HepG2 (cell line): ENCODE data around the gene TRMT112. TPM values are rescaled to one million over a fixed set of nuclear protein-coding genes. Genes with fewer than 3 reads are reported as not detected.
A peak's percentile ranks its signal among the peaks of the same experiment; 100 is the strongest.

ENCODE experiments used
- CHD4 ChIP-seq: fragments of 200-600 bp; sonication (generic); IDR thresholded peaks from 2 replicates; pipeline ENCODE4 v1.7.0; 2017; ENCODE audit warnings: mild to moderate bottlenecking, low read length, borderline replicate concordance
- GPN1 ChIP-seq: sonication (generic); formaldehyde crosslinking; IDR thresholded peaks from 2 replicates; pipeline ENCODE4 v1.5.1; 2020; ENCODE audit warnings: missing genetic modification reagents, borderline replicate concordance
- HDAC2 ChIP-seq: sonication (generic); formaldehyde crosslinking; IDR thresholded peaks from 2 replicates; pipeline ENCODE4 v1.4.0; 2020; ENCODE audit warnings: missing genetic modification reagents
- HNRNPL ChIP-seq: fragments of 200-400 bp; formaldehyde crosslinking; IDR thresholded peaks from 2 replicates; pipeline ENCODE4 v1.6.1; 2017; ENCODE audit warnings: mild to moderate bottlenecking, low read depth, low read length
- HOXA3 ChIP-seq: sonication (generic); formaldehyde crosslinking; IDR thresholded peaks from 2 replicates; pipeline ENCODE4 v1.5.0; 2020; ENCODE audit warnings: missing genetic modification reagents
- KDM1A ChIP-seq: IDR thresholded peaks from 2 replicates; pipeline ENCODE4 v1.6.1; 2016; ENCODE audit warnings: missing compliant biosample characterization
- REPIN1 ChIP-seq: sonication (generic); formaldehyde crosslinking; IDR thresholded peaks from 2 replicates; pipeline ENCODE4 v1.8.0; 2022; ENCODE audit warnings: missing genetic modification reagents, low read depth, mild to moderate bottlenecking, borderline replicate concordance
- SAFB2 ChIP-seq: sonication (generic); formaldehyde crosslinking; IDR thresholded peaks from 2 replicates; pipeline ENCODE4 v1.5.1; 2020; ENCODE audit warnings: missing genetic modification reagents, low read depth, mild to moderate bottlenecking, borderline replicate concordance
- SATB2 ChIP-seq: sonication (generic); formaldehyde crosslinking; IDR thresholded peaks from 2 replicates; pipeline ENCODE4 v1.5.0; 2020; ENCODE audit warnings: missing genetic modification reagents
- TEAD2 ChIP-seq: sonication (generic); formaldehyde crosslinking; IDR thresholded peaks from 2 replicates; pipeline ENCODE4 v1.9.0; 2021; ENCODE audit warnings: missing genetic modification reagents
- ZBTB38 ChIP-seq: sonication (generic); formaldehyde crosslinking; IDR thresholded peaks from 2 replicates; pipeline ENCODE4 v1.5.1; 2020; ENCODE audit warnings: mild to moderate bottlenecking, missing genetic modification reagents
- ZNF124 ChIP-seq: sonication (generic); formaldehyde crosslinking; IDR thresholded peaks from 2 replicates; pipeline ENCODE4 v1.4.0; 2020; ENCODE audit warnings: missing genetic modification reagents
- ZNF263 ChIP-seq: sonication (generic); formaldehyde crosslinking; IDR thresholded peaks from 2 replicates; pipeline ENCODE4 v1.4.0; 2020; ENCODE audit warnings: missing genetic modification reagents
- ZNF335 ChIP-seq: sonication (generic); formaldehyde crosslinking; IDR thresholded peaks from 2 replicates; pipeline ENCODE4 v1.4.0; 2020; ENCODE audit warnings: missing genetic modification reagents
- ZNF7 ChIP-seq: IDR thresholded peaks from 2 replicates; pipeline ENCODE4 v1.6.1; 2016; ENCODE audit warnings: missing biosample characterization, missing genetic modification reagents
- ZNF766 ChIP-seq: sonication (generic); formaldehyde crosslinking; IDR thresholded peaks from 2 replicates; pipeline ENCODE4 v1.5.0; 2020; ENCODE audit warnings: missing genetic modification reagents, borderline replicate concordance
- ZSCAN29 ChIP-seq: sonication (generic); formaldehyde crosslinking; conservative IDR thresholded peaks from 2 replicates; pipeline ENCODE4 v1.4.0; 2020; ENCODE audit warnings: mild to moderate bottlenecking, missing genetic modification reagents
- polyA plus RNA-seq, 8 experiments: library from polyadenylated mRNA; depleted of rRNA in 3 of 8; stranded (reverse) in 7 of 8; unstranded in 1 of 8; fragments of >200 nt; fragmentation: Illumina TruSeq in 4 of 8; extraction: Trizol in 4 of 8; gene quantifications; 2 replicates each; pipeline versions ENCODE4 v1.2.1 to v1.2.3, GENCODE V29; 2011 to 2016; ENCODE audit warnings: low read depth in 4 of 8, missing spikeins in 1 of 8, mixed read lengths in 1 of 8; ENCODE audit not compliant: insufficient read depth in 1 of 8
- total RNA-seq, 5 experiments: library from RNA; depleted of rRNA; stranded (reverse); fragments of >200 nt; fragmentation: Illumina TruSeq; extraction: Trizol; gene quantifications; 2 replicates each; pipeline ENCODE4 v1.2.3, GENCODE V29; 2016; ENCODE audit warnings: low read depth in 1 of 5
- TF ChIP-seq, protein P1 (sequence below): fragments of 450-650 bp; IDR thresholded peaks from 2 replicates; pipeline ENCODE4 v1.6.1; 2017
- TF ChIP-seq, protein P2 (sequence below): IDR thresholded peaks from 2 replicates; pipeline ENCODE4 v1.6.1; 2016; ENCODE audit warnings: control low read depth
- TF ChIP-seq, protein P3 (sequence below): sonication (generic); formaldehyde crosslinking; IDR thresholded peaks from 2 replicates; pipeline ENCODE4 v1.4.0; 2020; ENCODE audit warnings: mild to moderate bottlenecking, missing genetic modification reagents
- TF ChIP-seq, protein P4 (sequence below): sonication (generic); formaldehyde crosslinking; IDR thresholded peaks from 2 replicates; pipeline ENCODE4 v1.4.0; 2020; ENCODE audit warnings: mild to moderate bottlenecking, missing genetic modification reagents
- TF ChIP-seq, protein P5 (sequence below): sonication (generic); formaldehyde crosslinking; IDR thresholded peaks from 2 replicates; pipeline ENCODE4 v1.5.0; 2020; ENCODE audit warnings: mild to moderate bottlenecking, low read depth, missing genetic modification reagents, borderline replicate concordance
- TF ChIP-seq, protein P6 (sequence below): IDR thresholded peaks from 2 replicates; pipeline ENCODE4 v1.6.1; 2016

TRMT112 gene
- total and polyA plus RNA-seq, 2 of the 13 experiments (the other 11 are each of a cell fraction or from before 2014, with no cell fraction given), result 186 to 409 TPM

DNA sequence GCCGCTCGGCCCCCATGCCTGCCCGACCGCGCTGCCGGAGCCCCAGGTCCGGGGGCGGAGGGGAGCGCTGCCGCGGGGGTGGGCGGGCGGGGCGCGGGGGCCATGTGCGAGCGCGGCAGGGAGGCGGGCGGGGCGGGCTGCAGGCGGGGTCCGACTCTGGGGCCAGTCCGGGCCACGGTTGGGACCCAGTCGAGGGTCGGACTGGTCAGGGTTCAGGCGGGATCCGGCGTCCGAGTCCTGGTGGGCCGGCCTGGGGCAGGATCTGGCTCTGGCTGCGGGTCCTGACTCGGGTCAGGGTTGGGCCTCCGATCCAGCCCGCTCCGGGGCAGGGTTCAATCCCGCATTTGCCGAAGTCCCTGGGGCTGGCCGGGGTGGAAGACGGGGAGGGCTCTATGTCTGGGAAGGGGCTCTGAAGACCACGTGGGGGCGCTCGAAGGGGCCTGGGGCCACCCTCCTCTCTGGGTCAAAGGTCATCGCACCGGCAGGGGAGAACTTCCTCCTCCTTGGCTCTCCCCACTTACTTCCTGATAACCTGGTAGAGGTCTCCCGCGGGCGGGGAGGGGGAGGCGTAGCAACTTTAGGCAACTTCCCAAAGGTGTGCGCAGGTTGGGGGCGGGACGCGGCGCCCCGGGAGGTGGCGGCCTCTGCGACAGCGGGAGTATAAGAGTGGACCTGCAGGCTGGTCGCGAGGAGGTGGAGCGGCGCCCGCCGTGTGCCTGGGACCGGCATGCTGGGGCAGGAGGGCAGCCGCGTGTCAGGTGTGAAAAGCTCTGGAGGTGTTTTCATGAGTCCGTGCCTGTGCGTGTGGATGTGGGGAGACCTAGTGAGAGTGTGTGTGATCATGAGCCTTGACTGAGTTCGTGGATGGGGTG lies 11.4 kb downstream of the TRMT112 start (continued):
- TF ChIP-seq, protein P1, sequence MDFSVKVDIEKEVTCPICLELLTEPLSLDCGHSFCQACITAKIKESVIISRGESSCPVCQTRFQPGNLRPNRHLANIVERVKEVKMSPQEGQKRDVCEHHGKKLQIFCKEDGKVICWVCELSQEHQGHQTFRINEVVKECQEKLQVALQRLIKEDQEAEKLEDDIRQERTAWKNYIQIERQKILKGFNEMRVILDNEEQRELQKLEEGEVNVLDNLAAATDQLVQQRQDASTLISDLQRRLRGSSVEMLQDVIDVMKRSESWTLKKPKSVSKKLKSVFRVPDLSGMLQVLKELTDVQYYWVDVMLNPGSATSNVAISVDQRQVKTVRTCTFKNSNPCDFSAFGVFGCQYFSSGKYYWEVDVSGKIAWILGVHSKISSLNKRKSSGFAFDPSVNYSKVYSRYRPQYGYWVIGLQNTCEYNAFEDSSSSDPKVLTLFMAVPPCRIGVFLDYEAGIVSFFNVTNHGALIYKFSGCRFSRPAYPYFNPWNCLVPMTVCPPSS, result no peak
- TF ChIP-seq, protein P2, sequence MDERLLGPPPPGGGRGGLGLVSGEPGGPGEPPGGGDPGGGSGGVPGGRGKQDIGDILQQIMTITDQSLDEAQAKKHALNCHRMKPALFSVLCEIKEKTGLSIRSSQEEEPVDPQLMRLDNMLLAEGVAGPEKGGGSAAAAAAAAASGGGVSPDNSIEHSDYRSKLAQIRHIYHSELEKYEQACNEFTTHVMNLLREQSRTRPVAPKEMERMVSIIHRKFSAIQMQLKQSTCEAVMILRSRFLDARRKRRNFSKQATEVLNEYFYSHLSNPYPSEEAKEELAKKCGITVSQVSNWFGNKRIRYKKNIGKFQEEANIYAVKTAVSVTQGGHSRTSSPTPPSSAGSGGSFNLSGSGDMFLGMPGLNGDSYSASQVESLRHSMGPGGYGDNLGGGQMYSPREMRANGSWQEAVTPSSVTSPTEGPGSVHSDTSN, result no peak
- TF ChIP-seq, protein P3, sequence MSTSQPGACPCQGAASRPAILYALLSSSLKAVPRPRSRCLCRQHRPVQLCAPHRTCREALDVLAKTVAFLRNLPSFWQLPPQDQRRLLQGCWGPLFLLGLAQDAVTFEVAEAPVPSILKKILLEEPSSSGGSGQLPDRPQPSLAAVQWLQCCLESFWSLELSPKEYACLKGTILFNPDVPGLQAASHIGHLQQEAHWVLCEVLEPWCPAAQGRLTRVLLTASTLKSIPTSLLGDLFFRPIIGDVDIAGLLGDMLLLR, result peak; percentile 47; the same call in 1 of the 2 replicates
- TF ChIP-seq REPIN1 (no peak), GPN1 (CRISPR knock-in tag) (no peak), CHD4 (no peak), ZSCAN29 (CRISPR knock-in tag) (no peak), HDAC2 (CRISPR knock-in tag) (peak; percentile 33; the same call in 1 of the 2 replicates), ZNF7 (CRISPR knock-in tag) (no peak), ZNF124 (CRISPR knock-in tag) (no peak; the same call in 1 of the 2 replicates), ZBTB38 (peak; percentile 32; the same call in 1 of the 2 replicates), ZNF335 (CRISPR knock-in tag) (peak; percentile 53; the same call in 1 of the 2 replicates), KDM1A (CRISPR knock-in tag) (no peak), HNRNPL (no peak), TEAD2 (CRISPR knock-in tag) (no peak), SAFB2 (no peak), ZNF766 (CRISPR knock-in tag) (peak; percentile 3; the same call in 1 of the 2 replicates), ZNF263 (CRISPR knock-in tag) (0 out of 2 replicates have a peak, but pooled peaks have one; percentile 28), SATB2 (no peak), HOXA3 (CRISPR knock-in tag) (peak; percentile 53; the same call in 1 of the 2 replicates)
- TF ChIP-seq, protein P4, sequence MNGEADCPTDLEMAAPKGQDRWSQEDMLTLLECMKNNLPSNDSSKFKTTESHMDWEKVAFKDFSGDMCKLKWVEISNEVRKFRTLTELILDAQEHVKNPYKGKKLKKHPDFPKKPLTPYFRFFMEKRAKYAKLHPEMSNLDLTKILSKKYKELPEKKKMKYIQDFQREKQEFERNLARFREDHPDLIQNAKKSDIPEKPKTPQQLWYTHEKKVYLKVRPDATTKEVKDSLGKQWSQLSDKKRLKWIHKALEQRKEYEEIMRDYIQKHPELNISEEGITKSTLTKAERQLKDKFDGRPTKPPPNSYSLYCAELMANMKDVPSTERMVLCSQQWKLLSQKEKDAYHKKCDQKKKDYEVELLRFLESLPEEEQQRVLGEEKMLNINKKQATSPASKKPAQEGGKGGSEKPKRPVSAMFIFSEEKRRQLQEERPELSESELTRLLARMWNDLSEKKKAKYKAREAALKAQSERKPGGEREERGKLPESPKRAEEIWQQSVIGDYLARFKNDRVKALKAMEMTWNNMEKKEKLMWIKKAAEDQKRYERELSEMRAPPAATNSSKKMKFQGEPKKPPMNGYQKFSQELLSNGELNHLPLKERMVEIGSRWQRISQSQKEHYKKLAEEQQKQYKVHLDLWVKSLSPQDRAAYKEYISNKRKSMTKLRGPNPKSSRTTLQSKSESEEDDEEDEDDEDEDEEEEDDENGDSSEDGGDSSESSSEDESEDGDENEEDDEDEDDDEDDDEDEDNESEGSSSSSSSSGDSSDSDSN (CRISPR knock-in tag), result peak; percentile 87
- TF ChIP-seq, protein P5, sequence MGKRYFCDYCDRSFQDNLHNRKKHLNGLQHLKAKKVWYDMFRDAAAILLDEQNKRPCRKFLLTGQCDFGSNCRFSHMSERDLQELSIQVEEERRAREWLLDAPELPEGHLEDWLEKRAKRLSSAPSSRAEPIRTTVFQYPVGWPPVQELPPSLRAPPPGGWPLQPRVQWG (CRISPR knock-in tag), result no peak
- TF ChIP-seq, protein P6, sequence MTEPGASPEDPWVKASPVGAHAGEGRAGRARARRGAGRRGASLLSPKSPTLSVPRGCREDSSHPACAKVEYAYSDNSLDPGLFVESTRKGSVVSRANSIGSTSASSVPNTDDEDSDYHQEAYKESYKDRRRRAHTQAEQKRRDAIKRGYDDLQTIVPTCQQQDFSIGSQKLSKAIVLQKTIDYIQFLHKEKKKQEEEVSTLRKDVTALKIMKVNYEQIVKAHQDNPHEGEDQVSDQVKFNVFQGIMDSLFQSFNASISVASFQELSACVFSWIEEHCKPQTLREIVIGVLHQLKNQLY, result no peak
